ENCODE measurements around the gene RNF144A. TPM values are rescaled to one million over a fixed set of nuclear protein-coding genes. Genes with fewer than 3 reads are reported as not detected.

Gene RNF144A
- total and polyA plus RNA-seq, 10 of the 15 experiments (the other 5 are each of a cell fraction or from before 2014, with no cell fraction given) = 0.02 to 12.1 (median 0.48) TPM; not detected in 1

- TF ChIP-seq CBFB (IDR thresholded peaks at IDR 0.05; ENCODE audit: low read depth) (no peak), STAT1 (conservative IDR thresholded peaks at IDR 0.05) (no peak), MTA2 (IDR thresholded peaks at IDR 0.05; ENCODE audit: low read depth) (no peak), KDM1A (IDR thresholded peaks at IDR 0.05; ENCODE audit: borderline replicate concordance) (no peak), IRF5 (IDR thresholded peaks at IDR 0.05; ENCODE audit: borderline replicate concordance) (no peak)
- TF ChIP-seq, protein P1, sequence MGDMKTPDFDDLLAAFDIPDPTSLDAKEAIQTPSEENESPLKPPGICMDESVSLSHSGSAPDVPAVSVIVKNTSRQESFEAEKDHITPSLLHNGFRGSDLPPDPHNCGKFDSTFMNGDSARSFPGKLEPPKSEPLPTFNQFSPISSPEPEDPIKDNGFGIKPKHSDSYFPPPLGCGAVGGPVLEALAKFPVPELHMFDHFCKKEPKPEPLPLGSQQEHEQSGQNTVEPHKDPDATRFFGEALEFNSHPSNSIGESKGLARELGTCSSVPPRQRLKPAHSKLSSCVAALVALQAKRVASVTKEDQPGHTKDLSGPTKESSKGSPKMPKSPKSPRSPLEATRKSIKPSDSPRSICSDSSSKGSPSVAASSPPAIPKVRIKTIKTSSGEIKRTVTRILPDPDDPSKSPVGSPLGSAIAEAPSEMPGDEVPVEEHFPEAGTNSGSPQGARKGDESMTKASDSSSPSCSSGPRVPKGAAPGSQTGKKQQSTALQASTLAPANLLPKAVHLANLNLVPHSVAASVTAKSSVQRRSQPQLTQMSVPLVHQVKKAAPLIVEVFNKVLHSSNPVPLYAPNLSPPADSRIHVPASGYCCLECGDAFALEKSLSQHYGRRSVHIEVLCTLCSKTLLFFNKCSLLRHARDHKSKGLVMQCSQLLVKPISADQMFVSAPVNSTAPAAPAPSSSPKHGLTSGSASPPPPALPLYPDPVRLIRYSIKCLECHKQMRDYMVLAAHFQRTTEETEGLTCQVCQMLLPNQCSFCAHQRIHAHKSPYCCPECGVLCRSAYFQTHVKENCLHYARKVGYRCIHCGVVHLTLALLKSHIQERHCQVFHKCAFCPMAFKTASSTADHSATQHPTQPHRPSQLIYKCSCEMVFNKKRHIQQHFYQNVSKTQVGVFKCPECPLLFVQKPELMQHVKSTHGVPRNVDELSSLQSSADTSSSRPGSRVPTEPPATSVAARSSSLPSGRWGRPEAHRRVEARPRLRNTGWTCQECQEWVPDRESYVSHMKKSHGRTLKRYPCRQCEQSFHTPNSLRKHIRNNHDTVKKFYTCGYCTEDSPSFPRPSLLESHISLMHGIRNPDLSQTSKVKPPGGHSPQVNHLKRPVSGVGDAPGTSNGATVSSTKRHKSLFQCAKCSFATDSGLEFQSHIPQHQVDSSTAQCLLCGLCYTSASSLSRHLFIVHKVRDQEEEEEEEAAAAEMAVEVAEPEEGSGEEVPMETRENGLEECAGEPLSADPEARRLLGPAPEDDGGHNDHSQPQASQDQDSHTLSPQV (IDR thresholded peaks at IDR 0.05) = no peak
- TF ChIP-seq, protein P2, sequence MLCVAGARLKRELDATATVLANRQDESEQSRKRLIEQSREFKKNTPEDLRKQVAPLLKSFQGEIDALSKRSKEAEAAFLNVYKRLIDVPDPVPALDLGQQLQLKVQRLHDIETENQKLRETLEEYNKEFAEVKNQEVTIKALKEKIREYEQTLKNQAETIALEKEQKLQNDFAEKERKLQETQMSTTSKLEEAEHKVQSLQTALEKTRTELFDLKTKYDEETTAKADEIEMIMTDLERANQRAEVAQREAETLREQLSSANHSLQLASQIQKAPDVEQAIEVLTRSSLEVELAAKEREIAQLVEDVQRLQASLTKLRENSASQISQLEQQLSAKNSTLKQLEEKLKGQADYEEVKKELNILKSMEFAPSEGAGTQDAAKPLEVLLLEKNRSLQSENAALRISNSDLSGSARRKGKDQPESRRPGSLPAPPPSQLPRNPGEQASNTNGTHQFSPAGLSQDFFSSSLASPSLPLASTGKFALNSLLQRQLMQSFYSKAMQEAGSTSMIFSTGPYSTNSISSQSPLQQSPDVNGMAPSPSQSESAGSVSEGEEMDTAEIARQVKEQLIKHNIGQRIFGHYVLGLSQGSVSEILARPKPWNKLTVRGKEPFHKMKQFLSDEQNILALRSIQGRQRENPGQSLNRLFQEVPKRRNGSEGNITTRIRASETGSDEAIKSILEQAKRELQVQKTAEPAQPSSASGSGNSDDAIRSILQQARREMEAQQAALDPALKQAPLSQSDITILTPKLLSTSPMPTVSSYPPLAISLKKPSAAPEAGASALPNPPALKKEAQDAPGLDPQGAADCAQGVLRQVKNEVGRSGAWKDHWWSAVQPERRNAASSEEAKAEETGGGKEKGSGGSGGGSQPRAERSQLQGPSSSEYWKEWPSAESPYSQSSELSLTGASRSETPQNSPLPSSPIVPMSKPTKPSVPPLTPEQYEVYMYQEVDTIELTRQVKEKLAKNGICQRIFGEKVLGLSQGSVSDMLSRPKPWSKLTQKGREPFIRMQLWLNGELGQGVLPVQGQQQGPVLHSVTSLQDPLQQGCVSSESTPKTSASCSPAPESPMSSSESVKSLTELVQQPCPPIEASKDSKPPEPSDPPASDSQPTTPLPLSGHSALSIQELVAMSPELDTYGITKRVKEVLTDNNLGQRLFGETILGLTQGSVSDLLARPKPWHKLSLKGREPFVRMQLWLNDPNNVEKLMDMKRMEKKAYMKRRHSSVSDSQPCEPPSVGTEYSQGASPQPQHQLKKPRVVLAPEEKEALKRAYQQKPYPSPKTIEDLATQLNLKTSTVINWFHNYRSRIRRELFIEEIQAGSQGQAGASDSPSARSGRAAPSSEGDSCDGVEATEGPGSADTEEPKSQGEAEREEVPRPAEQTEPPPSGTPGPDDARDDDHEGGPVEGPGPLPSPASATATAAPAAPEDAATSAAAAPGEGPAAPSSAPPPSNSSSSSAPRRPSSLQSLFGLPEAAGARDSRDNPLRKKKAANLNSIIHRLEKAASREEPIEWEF (IDR thresholded peaks at IDR 0.05; ENCODE audit: insufficient replicate concordance, low read depth, low read length) = no peak
Observed at GRCh38 chr2:6943523-6943922, 26.3 kb downstream of the RNF144A start (continued).
